ENCODE results near the gene CDYL2.
A peak's percentile ranks its signal among the peaks of the same experiment; 100 is the strongest.
"Not testable (repeated sequence)": the region's sequence is repeated elsewhere in the genome, so short reads cannot be mapped to it uniquely, and the experiment has no call there.

CDYL2 gene

GRCh38 chr16:80733407-80733806 lies 71.0 kb downstream of the CDYL2 start:
- Histone ChIP-seq H3K9me3 (replicated peaks in 1 of 11) (peaks cover 17 to 45% (median 28%) of the 10 kb centered on the region in 11 experiments), H4K20me1 (peaks cover 0 to 52% (median 0%) of the 10 kb centered on the region in 11 experiments; a peak in 7 of 22 replicates), H3K4me1 (peaks cover 0 to 7% (median 0%) of the 10 kb centered on the region in 10 experiments; a peak in 2 of 20 replicates), H3K27ac (no peak overlapping the region), H3K36me3 (peaks cover 4 to 66% (median 9%) of the 10 kb centered on the region in 11 experiments; a peak in 13 of 22 replicates), H3K27me3 (no peaks in the 10 kb centered on the region), H3K9ac (no peak overlapping the region), H3K4me2 (peak overlapping the region in 4 of 11 experiments; percentile 5 to 26 (median 16); a peak in 4 of 22 replicates), H3K4me3 (no peak overlapping the region)
- TF ChIP-seq Cebpa-rat (IDR thresholded peaks at IDR 0.05), result no peak

DNA sequence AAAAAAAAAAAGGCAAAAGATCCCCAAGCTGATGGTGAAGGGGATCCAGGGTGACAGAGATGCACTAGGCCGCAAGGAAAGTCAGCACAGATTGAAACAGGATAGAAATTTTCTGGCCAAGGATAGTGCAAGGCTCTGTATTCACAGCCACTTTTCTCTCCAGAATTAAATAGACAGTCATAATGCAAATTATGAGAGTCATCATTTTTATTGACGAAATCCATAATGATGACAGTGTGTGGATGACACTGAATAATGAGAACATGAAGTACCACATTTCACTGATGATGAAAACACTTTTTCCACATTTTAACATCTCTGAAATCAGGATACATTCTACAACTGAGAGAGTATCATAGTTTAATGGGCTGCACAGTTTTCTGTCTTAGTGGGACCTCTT lies 72.5 kb downstream of the CDYL2 start:
- H3K9ac ChIP-seq, result no peak overlapping the region
- no peak overlapping the region for H3K4me2 ChIP-seq
- H4K20me1 ChIP-seq, result peaks cover 0 to 44% (median 0%) of the 10 kb centered on the region in 11 experiments; a peak in 7 of 22 replicates
- no peak overlapping the region for H3K27ac ChIP-seq
- no peaks in the 10 kb centered on the region for H3K27me3 ChIP-seq
- H3K4me3 ChIP-seq, result no peak overlapping the region
- H3K9me3 ChIP-seq (replicated peaks in 1 of 11), result peaks cover 17 to 43% (median 27%) of the 10 kb centered on the region in 11 experiments
- peaks cover 0 to 61% (median 7%) of the 10 kb centered on the region in 11 experiments; a peak in 12 of 22 replicates for H3K36me3 ChIP-seq
- no peak for TF ChIP-seq Cebpa-rat (IDR thresholded peaks at IDR 0.05)
- peaks cover 0 to 7% (median 0%) of the 10 kb centered on the region in 10 experiments; a peak in 2 of 20 replicates for H3K4me1 ChIP-seq

GRCh38 chr16:80727066-80727763 lies 77.2 kb downstream of the CDYL2 start:
- H3K27me3 ChIP-seq, H3K4me3 ChIP-seq, H3K27ac ChIP-seq, H3K4me2 ChIP-seq, H3K4me1 ChIP-seq, H3K9ac ChIP-seq: not testable (repeated sequence)
- peaks cover 37 to 70% (median 49%) of the 10 kb centered on the region in 11 experiments for H3K9me3 ChIP-seq (replicated peaks in 1 of 11)
- peaks cover 0 to 41% (median 7%) of the 10 kb centered on the region in 11 experiments; a peak in 10 of 22 replicates for H3K36me3 ChIP-seq
- H4K20me1 ChIP-seq, result peaks cover 0 to 28% (median 0%) of the 10 kb centered on the region in 11 experiments; a peak in 3 of 22 replicates

GRCh38 chr16:80725566-80726162 lies 78.7 kb downstream of the CDYL2 start:
- H3K36me3 ChIP-seq, result peaks cover 0 to 41% (median 5%) of the 10 kb centered on the region in 11 experiments; a peak in 9 of 22 replicates
- no peak for TF ChIP-seq Cebpa-rat (IDR thresholded peaks at IDR 0.05)
- peaks cover 0 to 12% (median 3%) of the 10 kb centered on the region in 10 experiments; a peak in 9 of 20 replicates for H3K4me1 ChIP-seq
- H3K4me2 ChIP-seq, result no peak overlapping the region
- H3K9ac ChIP-seq, result no peak overlapping the region
- H3K9me3 ChIP-seq (replicated peaks in 1 of 11), result peaks cover 23 to 66% (median 33%) of the 10 kb centered on the region in 11 experiments; a peak in 21 of 22 replicates
- H3K27ac ChIP-seq, result no peak overlapping the region
- peaks cover 0 to 40% (median 8%) of the 10 kb centered on the region in 11 experiments; a peak in 7 of 22 replicates for H4K20me1 ChIP-seq
- no peaks in the 10 kb centered on the region for H3K27me3 ChIP-seq
- H3K4me3 ChIP-seq, result no peak overlapping the region

DNA sequence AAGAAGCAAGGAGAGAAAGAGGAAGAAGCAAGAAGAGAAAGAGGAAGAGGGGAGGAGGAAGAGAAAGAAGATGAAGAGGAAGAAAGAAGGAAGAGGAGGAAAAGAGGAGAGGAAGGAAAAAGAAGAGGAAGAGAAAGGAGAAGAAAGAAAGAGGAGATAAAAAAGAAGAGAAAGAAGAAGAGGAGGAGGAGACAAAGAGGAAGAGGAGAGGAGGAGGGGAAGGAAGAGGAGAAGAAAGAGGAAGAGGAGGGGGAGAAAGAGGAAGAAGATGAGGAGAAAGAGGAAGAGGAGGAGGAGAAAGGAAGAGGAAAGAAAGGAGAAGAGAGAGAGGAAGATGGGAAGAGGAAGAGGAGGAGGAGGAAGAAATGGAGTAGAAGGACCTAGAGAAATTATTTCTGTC lies 80.4 kb downstream of the CDYL2 start:
- peaks cover 8 to 27% (median 17%) of the 10 kb centered on the region in 10 experiments for H3K4me1 ChIP-seq
- no peaks in the 10 kb centered on the region for H3K27me3 ChIP-seq
- H3K9me3 ChIP-seq (replicated peaks in 1 of 11), result peaks cover 21 to 65% (median 31%) of the 10 kb centered on the region in 11 experiments; a peak in 21 of 22 replicates
- peaks cover 0 to 49% (median 6%) of the 10 kb centered on the region in 11 experiments; a peak in 9 of 22 replicates for H3K36me3 ChIP-seq
- H3K9ac ChIP-seq, result no peak overlapping the region
- H3K4me3 ChIP-seq, result no peak overlapping the region
- H3K4me2 ChIP-seq, result no peak overlapping the region
- 0 out of 22 replicates have a peak overlapping the region, but pooled peaks of 1 of the 11 experiments have one; percentile 20 for H3K27ac ChIP-seq
- no peak for TF ChIP-seq Cebpa-rat (IDR thresholded peaks at IDR 0.05)
- H4K20me1 ChIP-seq, result peaks cover 0 to 56% (median 8%) of the 10 kb centered on the region in 11 experiments; a peak in 8 of 22 replicates

GRCh38 chr16:80723091-80723490 lies 81.3 kb downstream of the CDYL2 start:
- Histone ChIP-seq H3K4me2 (no peak overlapping the region), H3K27ac (no peak overlapping the region), H3K27me3 (no peaks in the 10 kb centered on the region), H3K9ac (no peak overlapping the region), H3K4me3 (no peak overlapping the region), H3K36me3 (peaks cover 0 to 57% (median 6%) of the 10 kb centered on the region in 11 experiments; a peak in 9 of 22 replicates), H3K9me3 (replicated peaks in 1 of 11) (peaks cover 21 to 65% (median 31%) of the 10 kb centered on the region in 11 experiments; a peak in 21 of 22 replicates), H3K4me1 (peaks cover 8 to 27% (median 17%) of the 10 kb centered on the region in 10 experiments), H4K20me1 (peaks cover 0 to 65% (median 11%) of the 10 kb centered on the region in 11 experiments; a peak in 9 of 22 replicates)
- no peak for TF ChIP-seq Cebpa-rat (IDR thresholded peaks at IDR 0.05)

- Histone ChIP-seq H4K20me1 (peaks cover 0 to 79% (median 16%) of the 10 kb centered on the region in 11 experiments; a peak in 9 of 22 replicates), H3K4me3 (no peak overlapping the region), H3K9me3 (replicated peaks in 1 of 11) (peaks cover 24 to 60% (median 32%) of the 10 kb centered on the region in 11 experiments), H3K9ac (no peak overlapping the region), H3K27me3 (no peaks in the 10 kb centered on the region), H3K27ac (no peak overlapping the region; a peak in 1 of 22 replicates), H3K4me2 (peak overlapping the region in 3 of 11 experiments; percentile 7 to 67 (median 44); a peak in 3 of 22 replicates), H3K4me1 (peaks cover 8 to 27% (median 17%) of the 10 kb centered on the region in 10 experiments), H3K36me3 (peaks cover 0 to 61% (median 6%) of the 10 kb centered on the region in 11 experiments; a peak in 9 of 22 replicates)
- no peak for TF ChIP-seq Cebpa-rat (IDR thresholded peaks at IDR 0.05)
Measured at GRCh38 chr16:80720804-80721371, 83.5 kb downstream of the CDYL2 start.

DNA sequence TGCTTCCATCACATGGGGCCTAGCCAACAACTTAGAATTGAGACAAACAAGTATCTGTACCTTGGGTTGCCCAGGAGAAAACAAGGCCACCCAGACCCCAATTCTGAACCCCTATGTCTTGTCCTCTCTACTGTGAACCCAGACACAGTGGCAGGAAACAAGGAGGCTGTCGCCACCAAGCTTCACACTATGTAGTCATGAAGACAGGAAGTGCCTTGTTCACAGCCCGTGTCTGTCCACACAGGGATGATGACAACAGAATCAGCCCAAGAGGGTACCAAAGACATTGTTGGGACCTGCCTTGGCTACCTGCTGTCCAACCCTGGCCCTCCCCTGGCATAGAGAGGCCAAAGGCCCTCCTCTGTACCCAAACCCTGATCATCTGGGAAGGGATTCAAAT lies 84.8 kb downstream of the CDYL2 start:
- no peak for TF ChIP-seq Cebpa-rat (IDR thresholded peaks at IDR 0.05)
- H3K4me2 ChIP-seq, result peak overlapping the region; percentile 7 to 67 (median 44); a peak in 21 of 22 replicates

More for the DNA sequence above, 84.8 kb downstream of the CDYL2 start:
- peaks cover 9 to 27% (median 17%) of the 10 kb centered on the region in 10 experiments for H3K4me1 ChIP-seq
- H4K20me1 ChIP-seq, result peaks cover 0 to 81% (median 17%) of the 10 kb centered on the region in 11 experiments; a peak in 9 of 22 replicates
- H3K27me3 ChIP-seq, result no peaks in the 10 kb centered on the region
- no peak overlapping the region for H3K4me3 ChIP-seq
- peaks cover 0 to 65% (median 6%) of the 10 kb centered on the region in 11 experiments; a peak in 11 of 22 replicates for H3K36me3 ChIP-seq
- H3K9ac ChIP-seq, result no peak overlapping the region
- peaks cover 28 to 60% (median 34%) of the 10 kb centered on the region in 11 experiments for H3K9me3 ChIP-seq (replicated peaks in 1 of 11)
- H3K27ac ChIP-seq, result peak overlapping the region in 1 of 11 experiments; percentile 30; a peak in 1 of 22 replicates
